NCI-H524 treated with DMSO at 0.1 percent for 48 hours (cell line): ENCODE data around the gene TCF7L1.

Source experiments
- DNase-seq: peaks from one replicate; lab custom pipeline; 2025; lab: John Stamatoyannopoulos, UW

The TCF7L1 gene

GRCh38 chr2:85230679-85231467, 97.7 kb downstream of the TCF7L1 start:
- no peak for DNase-seq

- no peak for DNase-seq
Measured at GRCh38 chr2:85231468-85231805, 98.2 kb downstream of the TCF7L1 start.

- no peak for DNase-seq
Measured at GRCh38 chr2:85231952-85232351, 98.8 kb downstream of the TCF7L1 start.

DNA sequence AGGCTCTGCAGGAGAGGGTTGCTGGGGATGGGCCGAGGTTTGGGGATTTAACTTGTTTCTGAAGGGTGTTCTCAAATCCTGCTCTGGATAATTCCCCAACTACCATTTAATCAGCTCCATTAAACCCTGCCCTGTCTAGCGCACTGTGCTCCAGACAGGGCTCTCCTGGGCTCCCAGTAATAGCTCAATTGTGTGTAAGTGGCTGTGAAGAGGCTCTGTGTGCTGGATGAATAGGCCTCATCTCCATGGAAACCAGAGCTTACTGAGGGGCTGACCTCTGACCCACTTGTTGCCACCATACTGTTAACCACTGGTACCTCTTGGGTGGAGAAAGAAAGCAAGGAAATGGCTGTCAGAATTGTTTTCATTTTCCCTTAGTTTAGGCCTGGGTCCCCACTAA, 101.7 kb downstream of the TCF7L1 start:
- no peak for DNase-seq

- no peak for DNase-seq
Measured at GRCh38 chr2:85235281-85235680, 102.1 kb downstream of the TCF7L1 start.

GRCh38 chr2:85236084-85236483, 102.9 kb downstream of the TCF7L1 start:
- DNase-seq = no peak

GRCh38 chr2:85237849-85238565, 104.8 kb downstream of the TCF7L1 start:
- DNase-seq = no peak

GRCh38 chr2:85238607-85239006, 105.4 kb downstream of the TCF7L1 start:
- no peak for DNase-seq

DNA sequence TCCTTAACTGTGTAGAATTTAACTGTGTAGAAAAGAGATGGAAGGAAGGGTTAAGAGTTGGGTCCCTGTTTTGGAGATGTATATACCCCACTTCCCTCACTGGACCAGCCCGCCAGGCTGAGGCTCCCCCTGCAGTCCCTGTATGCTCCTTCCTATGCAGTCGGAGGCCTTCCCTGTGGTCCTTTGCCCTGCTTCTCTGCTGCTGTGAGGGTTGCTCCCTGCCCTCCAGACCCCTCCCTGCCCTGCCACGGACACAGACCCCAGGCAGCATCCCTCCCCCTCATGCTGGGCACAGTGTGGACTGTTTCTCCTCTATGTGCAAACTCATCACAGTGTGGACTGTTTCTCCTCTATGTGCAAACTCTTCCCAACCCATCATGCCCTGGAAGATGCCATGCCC, 105.9 kb downstream of the TCF7L1 start:
- no peak for DNase-seq

DNA sequence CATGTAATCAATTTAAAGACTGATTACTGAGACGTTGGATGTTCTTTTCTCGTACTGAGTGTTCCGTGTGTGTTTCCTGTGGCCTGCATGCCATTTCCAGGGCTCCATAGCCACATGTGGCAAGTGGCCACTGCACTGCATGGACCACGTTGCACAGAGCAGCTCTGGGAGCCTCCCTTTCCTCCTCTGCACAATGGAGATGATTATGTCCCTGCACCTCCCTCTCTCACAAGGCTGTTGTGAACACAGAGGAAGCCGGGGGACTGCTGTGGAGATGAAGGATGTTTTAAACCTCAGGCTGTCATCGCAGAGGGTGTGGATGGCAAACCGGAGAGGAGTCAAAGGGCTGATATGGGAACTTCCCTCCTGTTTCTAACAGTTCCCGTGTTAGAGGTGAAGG, 106.9 kb downstream of the TCF7L1 start:
- no peak for DNase-seq

GRCh38 chr2:85242321-85242720, 109.1 kb downstream of the TCF7L1 start:
- DNase-seq = no peak

DNA sequence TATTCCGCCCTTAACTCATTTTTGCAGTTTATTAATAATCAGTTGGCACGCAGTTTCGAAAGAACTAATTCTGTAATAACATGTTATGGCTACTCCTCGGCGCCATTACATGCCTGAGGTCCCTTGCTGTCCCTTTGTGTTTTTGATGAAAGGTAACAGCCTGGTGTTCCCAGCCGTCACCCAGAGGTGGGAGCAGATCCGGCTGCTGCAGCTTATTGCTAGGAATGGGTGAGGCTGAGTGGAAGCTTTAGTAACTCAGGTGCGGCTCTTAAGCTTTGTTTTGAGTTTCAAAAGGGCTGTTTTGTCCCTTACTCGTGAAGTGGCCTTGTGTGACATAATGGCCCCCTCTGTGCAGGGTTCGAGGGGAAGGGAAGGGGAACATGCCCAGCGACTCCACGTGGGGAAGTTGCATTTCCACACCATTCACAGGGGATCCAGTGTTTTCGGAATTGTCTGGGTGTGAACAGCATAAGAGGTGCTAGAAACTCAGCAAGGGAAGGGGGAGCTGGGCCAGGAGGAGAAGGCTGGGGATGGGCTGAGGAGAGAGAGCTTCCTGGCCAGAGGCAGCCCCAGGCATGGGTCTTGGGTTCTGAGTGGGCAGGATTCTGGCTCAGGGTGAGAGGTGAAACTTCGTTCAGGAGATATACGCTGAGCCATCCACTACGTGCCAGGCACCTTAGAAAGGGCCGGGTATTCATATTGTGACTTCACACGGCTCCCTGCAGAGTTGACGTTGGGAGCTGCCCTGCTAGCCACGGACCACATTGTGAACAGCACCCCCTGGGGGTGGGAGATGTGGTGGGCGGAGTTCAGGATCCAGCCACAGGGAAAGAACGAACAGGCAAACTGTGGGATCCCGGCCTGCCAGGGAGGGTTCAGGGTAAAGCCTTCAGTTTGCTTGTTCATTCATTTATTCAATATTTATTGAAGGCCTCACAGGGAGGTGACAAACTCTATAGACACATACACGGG, 110.2 kb downstream of the TCF7L1 start:
- DNase-seq = no peak

DNA sequence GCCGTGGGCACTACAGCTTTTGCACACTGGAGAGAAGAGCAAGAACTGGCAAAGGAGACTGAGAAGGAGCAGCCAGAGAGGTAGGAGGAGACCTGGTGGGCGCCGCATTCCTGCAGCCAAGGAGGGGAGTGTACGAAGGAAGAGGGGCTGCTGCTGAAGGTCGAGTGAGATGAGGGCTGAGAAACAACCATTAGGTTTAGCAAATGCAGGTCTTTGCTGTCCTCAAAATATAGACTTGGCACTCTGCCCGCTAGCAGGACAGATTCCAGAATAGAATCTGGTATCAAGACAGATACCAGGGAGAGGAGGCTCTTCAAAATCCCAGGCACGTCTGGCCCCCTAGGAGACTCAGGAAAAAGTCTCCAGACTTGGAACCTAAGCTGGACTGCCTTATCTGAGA, 111.6 kb downstream of the TCF7L1 start:
- DNase-seq = no peak

- no peak for DNase-seq
Measured at GRCh38 chr2:85245891-85246290, 112.7 kb downstream of the TCF7L1 start.

GRCh38 chr2:85246348-85246747, 113.2 kb downstream of the TCF7L1 start:
- DNase-seq = peak; percentile 95

DNA sequence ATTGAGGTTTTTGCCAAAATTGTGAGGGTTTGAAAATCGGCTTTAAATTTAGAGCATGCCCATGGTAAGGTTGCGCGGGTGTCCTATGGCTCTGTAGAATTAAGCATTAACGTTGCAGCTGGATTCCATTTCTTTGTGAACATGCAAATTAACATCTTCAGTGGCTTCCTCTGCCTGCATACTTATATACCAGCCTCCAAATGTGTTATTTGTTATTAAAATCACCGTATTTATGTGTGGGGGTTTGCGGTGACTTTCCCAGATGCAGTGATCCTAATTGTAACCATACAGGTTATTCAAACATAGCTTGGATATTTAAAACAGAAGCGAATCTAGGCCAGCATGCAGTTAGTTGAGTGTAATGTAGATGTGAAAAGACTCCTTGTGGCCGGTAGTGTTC, 114.4 kb downstream of the TCF7L1 start:
- no peak for DNase-seq

GRCh38 chr2:85248773-85249509, 115.7 kb downstream of the TCF7L1 start:
- DNase-seq = no peak

- no peak for DNase-seq
Measured at GRCh38 chr2:85250045-85250444, 116.9 kb downstream of the TCF7L1 start.

- DNase-seq = no peak
Measured at GRCh38 chr2:85251070-85251616, 118.0 kb downstream of the TCF7L1 start.

DNA sequence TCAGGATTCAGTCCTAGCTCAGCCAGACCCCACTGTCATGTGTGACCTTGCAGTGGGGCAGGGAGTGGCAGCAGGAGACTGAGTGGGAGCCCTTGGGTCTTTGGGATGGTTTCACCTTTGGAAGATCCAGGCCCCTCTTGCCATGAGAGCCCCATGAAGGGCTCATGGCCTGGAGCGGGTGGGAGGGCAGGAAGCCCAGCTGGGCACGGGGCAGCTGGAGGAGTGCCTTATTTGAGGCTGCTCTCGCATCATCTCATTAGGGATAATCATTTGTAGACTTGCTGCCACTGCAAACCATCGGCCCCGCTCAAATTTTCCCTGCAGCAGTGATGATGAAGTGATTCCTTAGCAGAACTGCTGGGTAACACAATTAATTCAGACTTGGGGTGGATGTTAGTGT, 120.7 kb downstream of the TCF7L1 start:
- DNase-seq = no peak

DNA sequence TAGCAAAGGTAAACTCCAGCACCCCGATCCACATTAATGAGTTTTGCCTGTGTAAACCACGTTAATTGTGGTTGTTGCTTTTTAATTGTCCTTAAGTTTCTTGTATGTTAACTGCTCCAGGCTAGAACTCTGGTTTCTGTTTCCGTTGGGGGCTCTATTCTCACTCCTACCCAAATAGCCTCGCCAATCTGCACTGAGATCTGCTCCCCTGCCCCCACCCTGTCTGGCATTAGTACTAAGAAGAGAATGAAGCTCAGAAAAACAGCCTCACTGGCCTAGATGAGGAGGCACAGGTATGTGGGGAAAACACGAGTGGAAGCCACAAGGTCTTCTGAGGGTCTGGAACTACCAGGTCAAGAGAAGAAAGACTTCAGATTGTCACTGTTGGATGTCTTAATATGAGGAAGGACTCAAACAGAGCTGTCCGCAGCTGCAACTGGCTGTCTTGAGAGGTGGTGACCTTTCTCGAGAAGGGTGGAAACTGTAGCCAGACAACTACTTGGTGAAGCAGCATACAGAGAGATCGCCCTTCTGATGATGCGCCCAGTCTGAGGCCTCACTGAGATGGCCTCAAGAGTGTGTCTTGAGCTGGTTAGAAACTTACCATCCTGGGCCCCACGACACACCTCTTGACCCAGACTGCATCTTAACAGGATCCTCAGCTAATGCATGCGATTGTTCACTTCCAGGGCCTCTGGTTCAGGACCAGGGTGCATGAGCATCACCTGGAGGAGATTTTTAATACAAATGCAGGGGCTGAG, 121.5 kb downstream of the TCF7L1 start:
- DNase-seq = no peak
